Medulla oblongata (tissue), 1 donor: ENCODE measurements around the gene AP5S1.

Source experiments
- DNase-seq: peaks from one replicate; pipeline ENCODE4 v3.0.0-alpha.2; 2015; ENCODE audit errors: extremely low spot score

The AP5S1 gene

GRCh38 chr20:3875378-3875974, 55.1 kb downstream of the AP5S1 start:
- DNase-seq: no peak

- DNase-seq: no peak
Observed at GRCh38 chr20:3876000-3876399, 55.7 kb downstream of the AP5S1 start.

GRCh38 chr20:3876676-3877075, 56.3 kb downstream of the AP5S1 start:
- DNase-seq: no peak
